Measurements from ENCODE around the gene GNL1. TPM values are rescaled to one million over a fixed set of nuclear protein-coding genes. Genes with fewer than 3 reads are reported as not detected.
"Not testable (repeated sequence)": the region's sequence is repeated elsewhere in the genome, so short reads cannot be mapped to it uniquely, and the experiment has no call there.

The GNL1 gene, protein sequence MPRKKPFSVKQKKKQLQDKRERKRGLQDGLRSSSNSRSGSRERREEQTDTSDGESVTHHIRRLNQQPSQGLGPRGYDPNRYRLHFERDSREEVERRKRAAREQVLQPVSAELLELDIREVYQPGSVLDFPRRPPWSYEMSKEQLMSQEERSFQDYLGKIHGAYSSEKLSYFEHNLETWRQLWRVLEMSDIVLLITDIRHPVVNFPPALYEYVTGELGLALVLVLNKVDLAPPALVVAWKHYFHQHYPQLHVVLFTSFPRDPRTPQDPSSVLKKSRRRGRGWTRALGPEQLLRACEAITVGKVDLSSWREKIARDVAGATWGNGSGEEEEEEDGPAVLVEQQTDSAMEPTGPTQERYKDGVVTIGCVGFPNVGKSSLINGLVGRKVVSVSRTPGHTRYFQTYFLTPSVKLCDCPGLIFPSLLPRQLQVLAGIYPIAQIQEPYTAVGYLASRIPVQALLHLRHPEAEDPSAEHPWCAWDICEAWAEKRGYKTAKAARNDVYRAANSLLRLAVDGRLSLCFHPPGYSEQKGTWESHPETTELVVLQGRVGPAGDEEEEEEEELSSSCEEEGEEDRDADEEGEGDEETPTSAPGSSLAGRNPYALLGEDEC
- total RNA-seq (2014; rRNA removed; shearing (Covaris generic)) = 20.9 and 49.5 TPM in 2 replicates

DNA sequence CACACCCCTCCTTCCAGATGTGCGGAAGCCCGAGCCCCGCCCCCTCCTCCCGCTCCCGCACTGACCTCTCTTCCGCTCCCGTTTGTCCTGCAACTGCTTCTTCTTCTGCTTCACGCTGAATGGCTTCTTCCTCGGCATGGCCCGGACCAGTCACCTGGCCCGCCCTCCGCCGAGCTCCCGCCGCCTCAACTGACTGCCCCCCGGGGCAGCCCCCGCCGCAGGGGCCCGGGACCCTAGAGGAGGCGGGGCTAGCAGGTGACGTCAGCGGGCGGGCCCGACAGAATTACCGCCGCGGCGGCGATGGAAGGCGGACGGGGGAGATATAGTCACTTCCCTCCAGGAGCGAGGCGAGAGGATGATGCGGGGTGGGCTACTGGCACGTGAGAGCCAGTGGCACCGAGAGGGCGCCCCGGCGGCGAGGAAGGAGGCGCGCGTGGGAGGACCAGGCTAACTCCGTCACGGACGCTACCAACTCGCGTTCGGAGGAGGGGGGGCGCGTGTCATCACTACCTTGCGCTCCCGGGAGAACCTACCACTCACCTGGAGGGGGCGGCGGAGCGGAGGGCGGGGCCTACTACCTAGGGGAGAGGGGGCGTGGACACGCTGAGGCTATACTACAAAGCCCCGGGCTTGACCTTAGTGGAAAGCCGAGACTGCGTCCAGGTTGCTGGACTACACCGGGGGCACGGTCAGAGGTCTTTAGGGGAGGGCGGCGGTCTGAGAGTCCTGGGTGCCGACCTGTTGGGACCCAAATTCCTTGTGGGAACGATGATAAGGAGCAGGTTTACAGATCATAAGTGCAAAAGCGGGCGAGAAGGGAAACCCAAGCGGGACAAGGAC, at the start of gene GNL1:
Gene GNL1 (minus strand): TSS at position 424 of the 840 bp plus-strand sequence. CDS start 286 bp downstream, at position 138.
- no peaks in the 10 kb centered on the region for H3K9me3 ChIP-seq (replicated peaks)
- no peaks in the 10 kb centered on the region for H3K27me3 ChIP-seq (replicated peaks)
- peaks cover 17% of the 10 kb centered on the region for H3K4me1 ChIP-seq (replicated peaks)
- peaks cover 62% of the 10 kb centered on the region for H3K36me3 ChIP-seq
- peak within 1 kb of the TSS; percentile 89 for H3K27ac ChIP-seq
- peak; percentile 93 for DNase-seq (ENCODE audit: low read depth in 1 of 2, low spot score in 2 of 2)
- H3K4me3 ChIP-seq = peak within 1 kb of the TSS; percentile 81

DNA sequence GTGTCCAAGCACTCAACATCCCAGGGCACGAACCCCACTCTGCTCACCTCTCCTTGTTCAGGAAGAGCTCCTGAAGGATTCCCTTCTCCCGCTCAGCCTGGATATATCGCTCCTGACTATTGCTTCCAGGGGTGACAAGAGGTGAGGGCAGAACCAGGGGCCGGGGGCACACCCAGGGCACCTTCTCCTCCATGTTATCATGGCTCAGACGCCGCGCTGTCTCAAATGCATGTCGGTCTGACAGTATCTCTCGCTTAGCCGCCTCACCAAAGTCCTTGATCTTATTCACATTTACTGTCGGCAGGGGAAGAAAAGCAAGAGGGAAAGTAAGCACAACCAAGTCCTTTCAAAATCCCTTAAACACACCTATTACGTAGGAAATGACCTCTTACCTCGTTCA, 47.7 kb upstream of the GNL1 start:
- H3K36me3 ChIP-seq = peaks cover 96% of the 10 kb centered on the region
- no peaks in the 10 kb centered on the region for H3K27me3 ChIP-seq (replicated peaks)
- H3K9me3 ChIP-seq (replicated peaks) = no peaks in the 10 kb centered on the region
- no peaks in the 10 kb centered on the region for H3K4me1 ChIP-seq (replicated peaks)
- H3K27ac ChIP-seq = no peak overlapping the region
- H3K4me3 ChIP-seq = no peak overlapping the region
- DNase-seq (ENCODE audit: low read depth in 1 of 2, low spot score in 2 of 2) = no peak

DNA sequence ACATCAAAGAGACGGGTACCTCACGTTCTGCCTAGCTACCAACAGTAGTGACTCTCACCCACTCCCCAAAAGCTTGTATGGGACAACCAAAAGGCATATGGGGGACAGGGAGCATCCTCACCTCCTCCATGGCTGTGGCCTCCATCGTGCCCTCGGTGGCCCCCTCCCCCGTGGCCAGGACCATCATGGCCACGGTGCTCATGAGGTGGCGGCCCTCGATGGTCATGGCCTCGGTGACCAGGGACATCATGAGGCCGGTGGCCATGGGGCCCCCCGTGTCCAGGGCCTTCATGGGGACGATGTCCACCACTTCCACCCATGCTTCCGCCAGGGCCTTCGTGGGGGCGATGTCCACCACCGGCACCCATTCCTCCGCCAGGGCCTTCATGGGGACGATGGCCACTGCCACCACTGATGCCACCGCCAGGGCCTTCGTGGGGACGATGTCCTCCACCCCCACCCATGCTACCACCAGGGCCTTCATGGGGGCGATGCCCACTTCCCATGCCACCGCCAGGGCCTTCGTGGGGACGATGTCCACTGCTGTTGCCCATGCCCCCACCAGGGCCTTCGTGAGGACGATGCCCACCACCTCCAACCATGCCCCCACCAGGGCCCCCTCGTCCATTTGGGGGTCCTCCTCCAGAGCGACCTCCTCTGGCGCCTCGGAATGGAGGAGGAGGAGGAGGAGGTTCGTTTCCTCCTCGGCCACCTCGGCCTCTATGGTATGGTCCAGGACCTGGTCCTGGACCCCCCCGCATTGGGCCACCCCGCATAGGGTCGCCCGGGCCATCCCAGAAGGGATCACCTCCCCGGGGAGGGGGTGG, 45.7 kb upstream of the GNL1 start:
- no peaks in the 10 kb centered on the region for H3K27me3 ChIP-seq (replicated peaks)
- no peak overlapping the region for H3K4me3 ChIP-seq
- no peaks in the 10 kb centered on the region for H3K9me3 ChIP-seq (replicated peaks)
- no peaks in the 10 kb centered on the region for H3K4me1 ChIP-seq (replicated peaks)
- DNase-seq (ENCODE audit: low read depth in 1 of 2, low spot score in 2 of 2) = no peak
- no peak overlapping the region for H3K27ac ChIP-seq
- peaks cover 83% of the 10 kb centered on the region for H3K36me3 ChIP-seq

DNA sequence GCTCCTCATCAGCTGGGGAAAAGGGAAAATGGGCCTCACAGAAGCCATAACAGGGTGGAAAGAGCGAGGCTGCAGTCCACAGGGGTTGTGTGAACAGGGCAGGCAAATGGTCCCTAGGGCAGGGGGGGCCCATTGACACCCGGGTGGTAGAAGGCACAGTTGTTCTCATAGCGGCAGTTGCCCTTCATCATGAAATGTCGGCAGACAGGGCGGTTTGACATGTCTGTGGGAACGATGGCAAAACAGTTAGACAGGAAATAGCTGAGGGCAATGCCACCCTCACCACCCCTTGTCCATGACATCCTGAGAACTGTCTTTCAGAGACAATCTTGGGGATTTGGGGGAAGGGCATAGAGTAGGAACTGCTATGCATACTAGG, 45.1 kb upstream of the GNL1 start:
- no peaks in the 10 kb centered on the region for H3K27me3 ChIP-seq (replicated peaks)
- H3K36me3 ChIP-seq = peaks cover 77% of the 10 kb centered on the region
- H3K4me1 ChIP-seq (replicated peaks) = no peaks in the 10 kb centered on the region
- no peak for DNase-seq (ENCODE audit: low read depth in 1 of 2, low spot score in 2 of 2)
- no peak overlapping the region for H3K4me3 ChIP-seq
- H3K9me3 ChIP-seq (replicated peaks) = no peaks in the 10 kb centered on the region
- H3K27ac ChIP-seq = no peak overlapping the region

DNA sequence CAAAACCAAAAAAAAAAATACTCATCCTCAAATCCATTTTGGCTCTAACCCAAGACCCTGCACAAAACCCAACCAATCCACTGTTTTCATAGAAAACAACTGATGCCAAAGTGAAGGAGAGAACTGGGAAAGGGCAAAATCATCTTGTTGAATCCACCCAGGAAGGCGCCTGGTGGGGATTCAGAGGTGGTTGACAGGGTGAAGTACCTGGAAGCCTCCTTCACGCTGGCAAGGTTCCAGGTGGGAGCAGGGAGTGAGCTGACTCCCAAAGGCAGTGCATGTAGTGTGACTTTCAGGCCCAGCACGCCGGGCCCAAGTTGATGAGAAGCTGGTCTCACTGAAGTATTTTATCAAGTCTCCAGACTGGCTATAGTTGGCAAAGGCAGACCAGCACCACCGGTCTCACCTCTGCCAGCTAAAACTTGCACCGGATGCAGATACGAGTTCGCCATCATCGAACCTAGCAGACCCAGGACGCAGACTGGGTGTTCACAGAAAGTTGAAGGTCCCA, 44.2 kb upstream of the GNL1 start:
- Histone ChIP-seq H3K36me3 (peaks cover 69% of the 10 kb centered on the region), H3K4me1 (replicated peaks) (no peaks in the 10 kb centered on the region), H3K9me3 (replicated peaks) (no peaks in the 10 kb centered on the region), H3K27me3 (replicated peaks) (no peaks in the 10 kb centered on the region), H3K27ac (no peak overlapping the region), H3K4me3 (no peak overlapping the region)
- DNase-seq (ENCODE audit: low read depth in 1 of 2, low spot score in 2 of 2) = no peak

DNA sequence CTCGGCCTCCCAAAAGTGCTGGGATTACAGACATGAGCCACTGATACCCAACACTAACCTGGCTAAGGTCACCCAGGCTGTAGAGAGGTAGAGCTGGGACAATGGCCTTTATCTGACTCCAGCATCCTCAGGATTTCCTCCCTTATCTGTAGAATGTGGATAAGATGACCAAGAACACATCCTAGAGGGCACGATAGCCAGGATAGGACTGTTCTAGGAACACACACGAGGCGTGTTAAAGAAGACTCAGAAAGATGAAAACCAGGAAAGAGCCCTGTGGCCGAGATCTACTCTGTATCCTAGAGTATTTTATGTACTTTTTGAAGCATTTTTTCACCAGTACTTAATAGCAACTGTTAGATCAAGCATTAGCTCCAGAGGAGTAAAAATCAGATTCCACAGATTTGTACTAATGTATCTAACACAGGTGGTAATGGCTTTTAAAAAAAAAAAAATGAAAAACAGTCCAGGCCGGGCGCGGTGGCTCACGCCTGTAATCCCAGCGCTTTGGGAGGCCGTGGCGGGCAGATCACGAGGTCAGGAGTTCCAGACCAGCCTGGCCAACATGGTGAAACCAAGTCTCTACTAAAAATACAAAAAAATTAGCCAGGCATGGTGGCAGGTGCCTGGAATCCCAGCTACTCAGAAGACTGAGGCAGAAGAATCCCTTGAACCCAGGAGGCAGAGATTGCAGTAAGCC, 43.5 kb upstream of the GNL1 start:
- no peaks in the 10 kb centered on the region for H3K4me1 ChIP-seq (replicated peaks)
- no peak for DNase-seq (ENCODE audit: low read depth in 1 of 2, low spot score in 2 of 2)
- no peaks in the 10 kb centered on the region for H3K9me3 ChIP-seq (replicated peaks)
- H3K27me3 ChIP-seq (replicated peaks) = no peaks in the 10 kb centered on the region
- H3K4me3 ChIP-seq = no peak overlapping the region
- H3K36me3 ChIP-seq = peaks cover 69% of the 10 kb centered on the region
- H3K27ac ChIP-seq = no peak overlapping the region

DNA sequence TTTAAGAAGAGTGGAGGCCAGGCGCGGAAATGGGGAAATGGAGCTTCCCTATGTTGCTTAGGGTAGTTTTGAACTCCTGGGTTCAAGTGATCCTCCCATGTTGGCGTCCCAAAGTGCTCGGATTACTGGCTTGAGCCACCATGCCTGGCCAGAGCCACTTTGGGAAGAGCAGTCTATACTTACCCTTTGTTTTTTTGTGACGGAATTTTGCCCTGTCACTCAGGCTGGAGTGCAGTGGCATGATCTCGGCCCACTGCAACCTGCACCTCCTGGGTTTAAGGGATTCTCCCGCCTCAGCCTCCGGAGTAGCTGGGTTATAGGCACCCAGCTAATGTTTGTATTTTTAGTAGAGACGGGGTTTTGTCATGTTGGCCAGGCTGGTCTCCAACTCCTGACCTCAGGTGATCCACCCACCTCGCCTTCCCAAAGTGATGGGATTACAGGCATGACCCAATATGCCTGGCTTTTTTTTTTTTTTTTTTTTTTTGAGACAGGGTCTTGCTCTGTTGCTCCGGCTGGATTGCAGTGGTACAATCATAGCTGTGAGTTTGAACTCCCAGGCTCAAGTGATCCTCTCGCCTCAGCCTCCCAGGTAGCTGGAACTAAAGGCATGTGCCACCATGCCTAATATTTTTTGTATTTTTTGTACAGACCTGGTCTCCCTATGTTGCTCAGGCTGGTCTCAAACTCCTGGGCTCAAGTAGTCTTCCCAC, 42.8 kb upstream of the GNL1 start:
- Histone ChIP-seq H3K4me3 (no peak overlapping the region), H3K27me3 (replicated peaks) (no peaks in the 10 kb centered on the region), H3K27ac (no peak overlapping the region), H3K4me1 (replicated peaks) (no peaks in the 10 kb centered on the region), H3K36me3 (peaks cover 69% of the 10 kb centered on the region), H3K9me3 (replicated peaks) (no peaks in the 10 kb centered on the region)
- no peak for DNase-seq (ENCODE audit: low read depth in 1 of 2, low spot score in 2 of 2)

DNA sequence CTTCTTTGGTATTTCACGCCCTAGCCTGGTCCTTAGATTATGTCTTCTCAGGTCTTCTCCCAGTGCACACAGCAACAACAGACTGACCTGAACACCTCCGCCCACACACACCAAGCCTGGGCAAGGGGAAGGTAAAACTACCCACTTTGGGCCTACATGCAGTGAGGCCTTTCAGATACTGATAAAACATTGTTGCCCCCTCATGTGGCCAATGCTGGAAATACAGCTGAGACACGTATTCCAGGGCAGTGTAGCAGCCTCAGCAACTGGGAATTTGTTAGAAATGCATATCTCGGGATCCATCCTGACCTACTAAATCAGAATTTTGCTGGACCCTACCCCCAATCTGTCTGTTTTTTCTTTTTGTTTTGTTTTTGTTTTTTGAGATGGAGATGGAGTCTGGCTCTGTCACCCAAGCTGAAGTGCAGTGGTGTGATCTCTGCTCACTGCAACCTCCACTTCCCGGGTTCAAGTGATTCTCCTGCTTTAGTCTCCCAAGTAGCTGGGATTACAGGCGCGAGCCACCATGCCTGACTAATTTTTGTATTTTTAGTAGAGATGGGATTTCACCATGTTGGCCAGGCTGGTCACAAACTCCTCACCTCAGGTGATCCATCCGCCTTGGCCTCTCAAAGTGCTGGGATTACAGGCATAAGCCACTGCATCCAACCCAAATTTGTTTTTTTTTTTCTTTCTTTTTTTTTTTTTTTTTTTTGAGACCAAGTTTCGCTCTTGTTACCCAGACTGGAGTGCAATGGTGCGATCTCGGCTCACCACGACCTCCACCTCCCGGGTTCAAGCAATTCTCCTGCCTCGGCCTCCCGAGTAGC, 41.2 kb upstream of the GNL1 start:
- H3K9me3 ChIP-seq (replicated peaks); H3K4me1 ChIP-seq (replicated peaks); H3K27me3 ChIP-seq (replicated peaks); H3K27ac ChIP-seq; H3K4me3 ChIP-seq: not testable (repeated sequence)
- H3K36me3 ChIP-seq = peaks cover 63% of the 10 kb centered on the region
- peak; percentile 62 to 79 for DNase-seq (ENCODE audit: low read depth in 1 of 2, low spot score in 2 of 2)

DNA sequence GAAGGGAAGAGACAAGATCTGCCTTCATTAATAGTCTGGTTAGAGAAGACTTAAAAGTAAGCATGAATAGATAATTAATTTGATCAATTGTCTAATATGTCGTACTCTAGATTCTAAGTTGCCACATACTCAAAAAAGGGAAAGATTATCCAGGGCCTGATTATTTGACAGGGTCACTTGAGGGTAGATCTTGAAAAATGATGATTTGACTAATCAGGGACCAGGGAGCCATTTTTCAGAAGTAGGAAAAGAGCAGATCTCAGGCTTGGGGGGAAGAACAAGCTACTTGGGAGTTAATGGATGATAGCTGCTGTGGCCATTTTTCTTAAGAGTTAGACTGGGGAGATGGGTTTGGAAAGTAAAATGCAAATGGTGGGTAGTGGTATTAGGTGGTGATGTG, 36.0 kb upstream of the GNL1 start:
- DNase-seq (ENCODE audit: low read depth in 1 of 2, low spot score in 2 of 2) = no peak
- Histone ChIP-seq H3K27ac (no peak overlapping the region), H3K9me3 (replicated peaks) (no peaks in the 10 kb centered on the region), H3K4me1 (replicated peaks) (no peaks in the 10 kb centered on the region), H3K4me3 (no peak overlapping the region), H3K36me3 (peaks cover 76% of the 10 kb centered on the region), H3K27me3 (replicated peaks) (no peaks in the 10 kb centered on the region)

DNA sequence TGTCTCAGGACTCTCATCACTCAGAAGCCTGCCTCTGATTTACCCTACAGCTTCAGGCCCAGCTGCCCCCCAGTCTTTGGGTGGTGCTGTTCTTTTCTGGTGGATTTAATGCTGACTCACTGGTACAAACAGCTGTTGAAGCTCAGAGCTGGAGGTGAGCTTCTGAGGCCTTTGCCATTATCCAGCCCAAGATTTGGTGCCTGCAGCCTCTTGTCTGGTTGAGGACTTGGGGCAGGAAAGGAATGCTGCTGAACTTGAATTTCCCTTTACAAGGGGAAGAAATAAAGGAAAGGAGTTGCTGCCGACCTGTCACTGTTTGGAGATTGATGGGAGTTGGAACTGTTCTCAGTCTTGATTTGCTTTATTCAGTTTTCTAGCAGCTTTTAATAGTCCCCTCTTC, 34.7 kb upstream of the GNL1 start:
- H3K36me3 ChIP-seq = peaks cover 86% of the 10 kb centered on the region
- H3K4me3 ChIP-seq = no peak overlapping the region
- no peak overlapping the region for H3K27ac ChIP-seq
- DNase-seq (ENCODE audit: low read depth in 1 of 2, low spot score in 2 of 2) = no peak
- H3K4me1 ChIP-seq (replicated peaks) = no peaks in the 10 kb centered on the region
- H3K27me3 ChIP-seq (replicated peaks) = no peaks in the 10 kb centered on the region
- no peaks in the 10 kb centered on the region for H3K9me3 ChIP-seq (replicated peaks)

DNA sequence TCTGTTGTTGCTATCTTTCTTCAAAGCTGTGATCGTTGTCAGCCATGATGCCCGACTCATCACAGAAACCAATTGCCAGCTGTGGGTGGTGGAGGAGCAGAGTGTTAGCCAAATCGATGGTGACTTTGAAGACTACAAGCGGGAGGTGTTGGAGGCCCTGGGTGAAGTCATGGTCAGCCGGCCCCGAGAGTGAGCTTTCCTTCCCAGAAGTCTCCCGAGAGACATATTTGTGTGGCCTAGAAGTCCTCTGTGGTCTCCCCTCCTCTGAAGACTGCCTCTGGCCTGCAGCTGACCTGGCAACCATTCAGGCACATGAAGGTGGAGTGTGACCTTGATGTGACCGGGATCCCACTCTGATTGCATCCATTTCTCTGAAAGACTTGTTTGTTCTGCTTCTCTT, 34.2 kb upstream of the GNL1 start:
- Histone ChIP-seq H3K9me3 (replicated peaks) (no peaks in the 10 kb centered on the region), H3K4me1 (replicated peaks) (no peaks in the 10 kb centered on the region), H3K27me3 (replicated peaks) (no peaks in the 10 kb centered on the region), H3K27ac (no peak overlapping the region), H3K4me3 (no peak overlapping the region), H3K36me3 (peaks cover 90% of the 10 kb centered on the region)
- no peak for DNase-seq (ENCODE audit: low read depth in 1 of 2, low spot score in 2 of 2)

All from SJSA1 (cell line).